Neural progenitor cell (in vitro differentiated cells): ENCODE results near the gene THRB.

Experiments
- EZH2 ChIP-seq: fragments of 200-600 bp; sonication (generic); IDR thresholded peaks from 2 replicates; pipeline ENCODE4 v1.6.1; 2017; ENCODE audit warnings: antibody characterized with exemption, mild to moderate bottlenecking, moderate library complexity
- EZH2phosphoT487 ChIP-seq: fragments of 200-600 bp; sonication (generic); IDR thresholded peaks from 2 replicates; pipeline ENCODE4 v1.6.1; 2017; ENCODE audit warnings: antibody characterized with exemption
- TF ChIP-seq, protein P1 (sequence below): fragments of 200-600 bp; sonication (generic); IDR thresholded peaks from 2 replicates; pipeline ENCODE4 v1.5.1; 2017; ENCODE audit warnings: antibody characterized with exemption, mild to moderate bottlenecking

DNA sequence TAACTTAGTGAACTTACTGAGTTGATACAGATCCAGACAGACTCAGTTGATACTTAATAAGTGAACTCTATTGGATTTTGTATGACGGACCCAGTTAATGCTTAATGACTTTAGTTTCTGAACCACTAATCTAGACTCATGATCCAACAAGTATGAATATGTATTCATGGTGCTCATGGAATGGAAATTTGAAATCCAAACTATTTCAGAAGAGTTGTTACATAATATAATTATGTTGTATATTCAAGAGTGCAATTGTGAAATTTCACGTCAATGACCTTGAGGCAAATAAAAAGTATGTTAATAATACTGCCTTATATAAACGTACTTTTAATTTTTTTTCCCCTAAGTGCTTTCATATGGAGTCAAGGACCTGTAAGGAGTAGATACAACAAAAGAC is 78.8 kb downstream of the THRB start:
- TF ChIP-seq, protein P1, sequence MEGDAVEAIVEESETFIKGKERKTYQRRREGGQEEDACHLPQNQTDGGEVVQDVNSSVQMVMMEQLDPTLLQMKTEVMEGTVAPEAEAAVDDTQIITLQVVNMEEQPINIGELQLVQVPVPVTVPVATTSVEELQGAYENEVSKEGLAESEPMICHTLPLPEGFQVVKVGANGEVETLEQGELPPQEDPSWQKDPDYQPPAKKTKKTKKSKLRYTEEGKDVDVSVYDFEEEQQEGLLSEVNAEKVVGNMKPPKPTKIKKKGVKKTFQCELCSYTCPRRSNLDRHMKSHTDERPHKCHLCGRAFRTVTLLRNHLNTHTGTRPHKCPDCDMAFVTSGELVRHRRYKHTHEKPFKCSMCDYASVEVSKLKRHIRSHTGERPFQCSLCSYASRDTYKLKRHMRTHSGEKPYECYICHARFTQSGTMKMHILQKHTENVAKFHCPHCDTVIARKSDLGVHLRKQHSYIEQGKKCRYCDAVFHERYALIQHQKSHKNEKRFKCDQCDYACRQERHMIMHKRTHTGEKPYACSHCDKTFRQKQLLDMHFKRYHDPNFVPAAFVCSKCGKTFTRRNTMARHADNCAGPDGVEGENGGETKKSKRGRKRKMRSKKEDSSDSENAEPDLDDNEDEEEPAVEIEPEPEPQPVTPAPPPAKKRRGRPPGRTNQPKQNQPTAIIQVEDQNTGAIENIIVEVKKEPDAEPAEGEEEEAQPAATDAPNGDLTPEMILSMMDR = no peak
- no peak for TF ChIP-seq EZH2
- no peak for TF ChIP-seq EZH2phosphoT487
